D721Med (cell line): ENCODE measurements around the gene SMAD6.

Experiments used
- DNase-seq: peaks from one replicate; pipeline ENCODE4 v3.0.0; 2011; ENCODE audit warnings: low spot score; ENCODE audit not compliant: insufficient read length
- FAIRE-seq: peaks from 2 replicates; lab custom pipeline; 2011; peaks lifted over from hg19 to GRCh38; lab: Jason Lieb, UNC
- CTCF ChIP-seq: IDR thresholded peaks from 2 replicates; pipeline ENCODE4 v1.5.1; 2012; ENCODE audit warnings: mild to moderate bottlenecking, control low read depth; ENCODE audit not compliant: insufficient read depth; ENCODE audit errors: missing control alignments

SMAD6 gene

DNA sequence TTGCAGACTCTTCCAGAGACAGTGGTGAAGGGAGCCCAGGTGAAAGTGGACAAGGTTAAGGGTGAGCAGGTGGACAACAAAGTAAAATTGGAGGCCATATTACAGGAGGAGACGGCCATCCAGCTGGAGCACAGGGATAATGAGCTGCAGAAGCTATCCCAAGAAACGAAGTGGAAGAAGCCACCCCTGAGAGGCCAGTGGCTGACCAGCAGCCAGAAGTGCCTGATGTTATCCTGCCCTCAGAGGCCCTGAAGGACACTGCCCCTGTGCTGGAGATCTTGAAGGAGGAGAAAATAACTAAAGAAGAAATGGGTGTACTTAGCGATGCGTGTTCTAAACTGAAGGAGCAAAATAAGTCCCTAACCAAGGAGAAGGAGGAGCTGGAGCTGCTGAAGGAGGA is 107.6 kb downstream of the SMAD6 start:
- DNase-seq (no peak), FAIRE-seq (no peak)
- TF ChIP-seq CTCF = no peak

- FAIRE-seq (no peak), DNase-seq (no peak)
- no peak for TF ChIP-seq CTCF
These were observed 113.3 kb downstream of the SMAD6 start for GRCh38 chr15:66815318-66815717.

- TF ChIP-seq CTCF = no peak
- no peak for FAIRE-seq
- DNase-seq = no peak
These were observed 114.2 kb downstream of the SMAD6 start for GRCh38 chr15:66816201-66816600.

GRCh38 chr15:66819084-66819483 is 117.0 kb downstream of the SMAD6 start:
- no peak for TF ChIP-seq CTCF
- no peak for FAIRE-seq

GRCh38 chr15:66820481-66821176 is 118.6 kb downstream of the SMAD6 start:
- DNase-seq (no peak), FAIRE-seq (no peak)
- no peak for TF ChIP-seq CTCF

More at GRCh38 chr15:66819084-66819483, 117.0 kb downstream of the SMAD6 start:
- DNase-seq = no peak

GRCh38 chr15:66821307-66821706 is 119.3 kb downstream of the SMAD6 start:
- FAIRE-seq (no peak), DNase-seq (no peak)
- no peak for TF ChIP-seq CTCF

- no peak for FAIRE-seq
- no peak for DNase-seq
- TF ChIP-seq CTCF = no peak
These were observed 120.1 kb downstream of the SMAD6 start for GRCh38 chr15:66822114-66822513.
